Liver (tissue), 3 donors: ENCODE measurements around the gene ATP11C.

Source experiments
- JUND ChIP-seq, 2 donors: IDR thresholded peaks; 2 replicates each; pipeline ENCODE4 v1.6.1; 2016; ENCODE audit warnings: antibody characterized with exemption in 2 of 2
- RAD21 ChIP-seq, 2 donors: IDR thresholded peaks; 2 replicates each; pipeline ENCODE4 v1.6.1; 2016; ENCODE audit warnings: antibody characterized with exemption in 2 of 2, mild to moderate bottlenecking in 2 of 2
- TF ChIP-seq, protein P1 (sequence below): IDR thresholded peaks from 2 replicates; pipeline ENCODE4 v1.6.1; 2016; ENCODE audit warnings: antibody characterized with exemption, mild to moderate bottlenecking
- TF ChIP-seq, protein P2 (sequence below): fragments of 150-350 bp; IDR thresholded peaks from 2 replicates; pipeline ENCODE4 v1.5.1; 2017; ENCODE audit warnings: improper control_type of control experiment, low read depth, low read length; ENCODE audit not compliant: missing input control
- donor health status: healthy.
- donor health status: healthy.

DNA sequence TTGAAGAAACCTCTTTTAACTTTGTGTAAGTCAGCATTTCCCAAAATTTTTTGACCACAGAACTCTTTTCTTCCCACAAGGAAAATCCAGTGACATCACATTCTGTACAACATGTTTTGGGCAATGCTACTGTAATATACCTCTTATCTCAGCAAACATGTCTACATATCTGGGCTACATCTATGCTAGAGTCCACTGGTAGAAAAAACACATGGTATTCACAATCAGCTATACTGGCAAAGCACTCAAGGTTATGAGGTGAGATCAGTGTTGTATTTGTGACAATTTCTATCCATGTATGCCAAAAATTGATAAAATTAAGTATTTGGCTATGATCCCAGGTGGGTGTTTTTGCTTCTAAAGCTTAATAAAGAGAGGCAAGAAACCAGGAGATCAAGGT, 98.0 kb downstream of the ATP11C start:
- TF ChIP-seq JUND (IDR thresholded peaks at IDR 0.05) (no peak), RAD21 (IDR thresholded peaks at IDR 0.05) (no peak)
- TF ChIP-seq, protein P1, sequence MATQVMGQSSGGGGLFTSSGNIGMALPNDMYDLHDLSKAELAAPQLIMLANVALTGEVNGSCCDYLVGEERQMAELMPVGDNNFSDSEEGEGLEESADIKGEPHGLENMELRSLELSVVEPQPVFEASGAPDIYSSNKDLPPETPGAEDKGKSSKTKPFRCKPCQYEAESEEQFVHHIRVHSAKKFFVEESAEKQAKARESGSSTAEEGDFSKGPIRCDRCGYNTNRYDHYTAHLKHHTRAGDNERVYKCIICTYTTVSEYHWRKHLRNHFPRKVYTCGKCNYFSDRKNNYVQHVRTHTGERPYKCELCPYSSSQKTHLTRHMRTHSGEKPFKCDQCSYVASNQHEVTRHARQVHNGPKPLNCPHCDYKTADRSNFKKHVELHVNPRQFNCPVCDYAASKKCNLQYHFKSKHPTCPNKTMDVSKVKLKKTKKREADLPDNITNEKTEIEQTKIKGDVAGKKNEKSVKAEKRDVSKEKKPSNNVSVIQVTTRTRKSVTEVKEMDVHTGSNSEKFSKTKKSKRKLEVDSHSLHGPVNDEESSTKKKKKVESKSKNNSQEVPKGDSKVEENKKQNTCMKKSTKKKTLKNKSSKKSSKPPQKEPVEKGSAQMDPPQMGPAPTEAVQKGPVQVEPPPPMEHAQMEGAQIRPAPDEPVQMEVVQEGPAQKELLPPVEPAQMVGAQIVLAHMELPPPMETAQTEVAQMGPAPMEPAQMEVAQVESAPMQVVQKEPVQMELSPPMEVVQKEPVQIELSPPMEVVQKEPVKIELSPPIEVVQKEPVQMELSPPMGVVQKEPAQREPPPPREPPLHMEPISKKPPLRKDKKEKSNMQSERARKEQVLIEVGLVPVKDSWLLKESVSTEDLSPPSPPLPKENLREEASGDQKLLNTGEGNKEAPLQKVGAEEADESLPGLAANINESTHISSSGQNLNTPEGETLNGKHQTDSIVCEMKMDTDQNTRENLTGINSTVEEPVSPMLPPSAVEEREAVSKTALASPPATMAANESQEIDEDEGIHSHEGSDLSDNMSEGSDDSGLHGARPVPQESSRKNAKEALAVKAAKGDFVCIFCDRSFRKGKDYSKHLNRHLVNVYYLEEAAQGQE: no peak
- TF ChIP-seq, protein P2, sequence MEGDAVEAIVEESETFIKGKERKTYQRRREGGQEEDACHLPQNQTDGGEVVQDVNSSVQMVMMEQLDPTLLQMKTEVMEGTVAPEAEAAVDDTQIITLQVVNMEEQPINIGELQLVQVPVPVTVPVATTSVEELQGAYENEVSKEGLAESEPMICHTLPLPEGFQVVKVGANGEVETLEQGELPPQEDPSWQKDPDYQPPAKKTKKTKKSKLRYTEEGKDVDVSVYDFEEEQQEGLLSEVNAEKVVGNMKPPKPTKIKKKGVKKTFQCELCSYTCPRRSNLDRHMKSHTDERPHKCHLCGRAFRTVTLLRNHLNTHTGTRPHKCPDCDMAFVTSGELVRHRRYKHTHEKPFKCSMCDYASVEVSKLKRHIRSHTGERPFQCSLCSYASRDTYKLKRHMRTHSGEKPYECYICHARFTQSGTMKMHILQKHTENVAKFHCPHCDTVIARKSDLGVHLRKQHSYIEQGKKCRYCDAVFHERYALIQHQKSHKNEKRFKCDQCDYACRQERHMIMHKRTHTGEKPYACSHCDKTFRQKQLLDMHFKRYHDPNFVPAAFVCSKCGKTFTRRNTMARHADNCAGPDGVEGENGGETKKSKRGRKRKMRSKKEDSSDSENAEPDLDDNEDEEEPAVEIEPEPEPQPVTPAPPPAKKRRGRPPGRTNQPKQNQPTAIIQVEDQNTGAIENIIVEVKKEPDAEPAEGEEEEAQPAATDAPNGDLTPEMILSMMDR: no peak
